Measurements from ENCODE around the gene C1QTNF6. TPM values are rescaled to one million over a fixed set of nuclear protein-coding genes. Genes with fewer than 3 reads are reported as not detected.
A peak's percentile ranks its signal among the peaks of the same experiment; 100 is the strongest.

The C1QTNF6 gene
- total and polyA plus RNA-seq, 10 donors: 5.3 to 10.3 (median 7.6) TPM

DNA sequence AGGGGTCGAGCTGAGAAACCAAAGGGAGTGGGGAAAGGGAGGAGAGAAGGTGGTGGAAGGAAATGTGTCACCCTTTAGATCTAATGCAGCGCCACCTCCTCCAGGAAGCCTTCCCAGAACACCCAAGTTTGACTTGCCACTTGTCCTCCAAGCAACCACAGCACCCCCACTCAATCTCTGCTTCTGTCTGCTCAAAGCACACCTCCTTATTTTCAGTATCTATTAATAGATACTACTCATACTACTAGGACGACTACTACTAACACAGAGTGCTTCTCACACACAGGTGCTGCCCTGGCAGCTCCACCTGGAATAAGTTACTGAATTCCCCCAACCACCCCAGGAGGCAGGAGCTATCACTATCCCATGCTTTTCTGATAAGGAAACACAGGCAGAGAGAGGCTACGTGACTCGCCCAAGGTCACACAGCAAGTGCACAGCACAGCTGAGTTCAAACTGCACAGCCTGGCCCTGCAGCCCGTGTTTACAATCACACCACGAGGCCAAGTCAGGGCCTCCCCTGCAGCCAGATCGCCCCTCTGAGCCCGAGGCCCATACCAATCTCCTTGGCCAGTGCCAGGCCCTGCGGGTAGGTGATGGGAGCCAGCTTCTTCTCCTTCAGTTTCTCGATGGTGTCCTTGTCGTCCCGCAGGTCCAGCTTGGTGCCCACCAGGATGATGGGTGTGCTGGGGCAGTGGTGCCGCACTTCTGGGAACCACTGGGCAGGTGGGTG lies 42.8 kb upstream of the C1QTNF6 start:
- WGBS, 5 donors: 54 to 60% (median 58%) methylated on average over 13 to 14 of the region's 14 CpGs
- peak; percentile 71 for DNase-seq
- Histone ChIP-seq H3K27ac (peak overlapping the region; percentile 85 to 99 (median 94)), H3K4me3 (peak overlapping the region in 1 of 8 donors; percentile 52), H3K27me3 (replicated peaks in 1 of 7) (peaks cover 0 to 8% (median 0%) of the 10 kb centered on the region in 7 donors), H3K9me3 (no peaks in the 10 kb centered on the region), H3K36me3 (peaks cover 0 to 91% (median 49%) of the 10 kb centered on the region in 6 donors), H3K4me1 (peaks cover 46 to 94% (median 88%) of the 10 kb centered on the region in 6 donors)
- intact Hi-C loops (cut with DNase I; ENCODE audit: low total_unique reads): no loop called here
- TF ChIP-seq POLR2AphosphoS5 (IDR thresholded peaks at IDR 0.05) (peak in 2 of 3 donors; percentile 7 to 67), CTCF (IDR thresholded peaks at IDR 0.05 in 8 of 11, conservative IDR thresholded peaks at IDR 0.05 in 3 of 11) (no peak)

DNA sequence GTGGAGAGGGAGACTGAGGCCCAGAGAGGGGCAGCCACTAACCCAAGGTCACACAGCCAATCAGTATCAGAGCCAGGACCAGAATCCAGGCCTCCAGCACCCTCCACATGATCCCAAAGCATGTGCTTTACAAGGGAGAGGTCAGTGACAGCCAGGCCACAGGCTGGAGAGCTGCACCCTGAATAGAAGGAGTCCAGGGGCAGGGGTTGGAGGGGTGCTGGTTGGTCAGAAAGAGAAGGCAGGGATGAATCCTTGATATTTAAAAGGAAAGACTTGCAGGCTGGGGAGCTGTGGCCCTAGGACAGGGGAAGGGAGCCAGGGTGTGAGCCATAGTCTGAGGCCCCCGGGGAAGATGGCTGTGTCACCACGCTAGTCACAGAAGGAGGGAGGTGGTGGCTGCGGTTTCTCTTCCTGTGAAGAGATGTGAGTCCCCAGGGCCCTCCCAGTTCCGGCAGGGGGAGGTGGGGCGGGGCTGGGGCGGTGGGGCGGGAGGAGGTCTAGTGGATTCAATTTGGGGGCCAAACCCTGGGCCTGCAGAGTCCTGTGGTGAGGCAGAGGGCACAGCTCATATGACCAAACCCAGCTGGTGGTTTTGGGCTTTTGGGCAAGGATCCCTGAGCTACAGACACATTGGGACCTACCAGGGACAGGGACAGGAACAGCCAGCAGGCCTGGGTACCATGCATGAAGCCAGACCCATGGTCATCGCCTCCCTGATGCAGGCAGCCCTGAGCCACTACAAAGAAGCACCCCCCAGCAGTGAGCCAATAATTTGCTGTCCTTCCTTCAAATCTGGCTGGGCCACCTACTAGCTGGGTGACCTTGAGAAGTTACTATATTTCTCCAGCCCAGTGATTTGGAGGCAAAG lies 42.0 kb upstream of the C1QTNF6 start:
- H3K4me3 ChIP-seq: peak overlapping the region in 2 of 8 donors; percentile 6 to 52
- H3K27ac ChIP-seq: peak overlapping the region; percentile 85 to 99 (median 94)
- DNase-seq: peak; percentile 97
- TF ChIP-seq CTCF (IDR thresholded peaks at IDR 0.05 in 8 of 11, conservative IDR thresholded peaks at IDR 0.05 in 3 of 11) (peak in 2 of 11 experiments; percentile 18 to 23), POLR2AphosphoS5 (IDR thresholded peaks at IDR 0.05) (peak; percentile 12 to 79 (median 70)), POLR2A (IDR thresholded peaks at IDR 0.05) (no peak)
- H3K9me3 ChIP-seq: no peaks in the 10 kb centered on the region
- peaks cover 38 to 94% (median 88%) of the 10 kb centered on the region in 6 donors for H3K4me1 ChIP-seq
- intact Hi-C loops (cut with DNase I; ENCODE audit: low total_unique reads): no loop called here
- peaks cover 0 to 8% (median 0%) of the 10 kb centered on the region in 7 donors for H3K27me3 ChIP-seq (replicated peaks in 1 of 7)
- 4 to 22% (median 11%) methylated on average over 3 to 8 of the region's 8 CpGs for WGBS, 5 donors
- peaks cover 0 to 91% (median 52%) of the 10 kb centered on the region in 6 donors for H3K36me3 ChIP-seq

DNA sequence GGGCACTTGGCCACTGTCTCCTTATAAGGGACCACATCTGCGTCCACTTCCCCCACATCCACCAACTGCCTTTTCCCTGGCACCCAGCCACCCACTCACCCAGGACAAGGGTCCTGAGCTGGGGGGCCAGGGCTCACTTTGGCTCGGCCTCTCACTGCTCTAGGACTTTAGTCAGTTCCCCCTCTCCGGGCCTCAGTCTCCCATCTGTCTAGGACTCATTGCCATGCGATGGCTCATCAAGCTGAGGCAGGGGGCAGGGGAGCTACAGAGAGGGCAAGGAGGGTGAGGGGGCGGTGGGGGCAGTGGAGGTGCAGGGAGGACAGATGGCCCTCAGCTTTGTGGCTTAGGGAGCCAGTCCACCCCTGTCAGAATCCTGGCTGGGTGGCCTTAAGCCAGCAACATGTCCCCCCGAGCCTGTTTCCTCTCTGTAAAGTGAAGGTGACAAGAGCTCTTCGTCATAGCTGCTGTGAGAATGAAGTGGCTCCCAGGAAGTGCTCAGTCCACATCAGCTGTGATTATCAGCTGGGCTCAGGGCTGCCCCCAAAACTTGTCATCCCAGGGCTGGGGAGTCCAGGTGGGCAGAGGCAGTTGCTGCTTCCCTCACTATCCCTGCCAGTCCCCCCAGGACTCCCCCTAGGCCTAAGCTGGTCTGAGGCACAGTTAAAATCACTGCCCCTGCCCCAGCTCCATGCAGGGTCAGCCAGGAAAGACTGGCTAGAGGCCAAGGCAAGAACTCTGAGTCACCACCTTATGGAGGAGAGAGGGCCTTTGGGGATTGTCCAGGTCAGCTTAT lies 41.2 kb upstream of the C1QTNF6 start:
- DNase-seq: peak; percentile 87
- Histone ChIP-seq H3K27ac (peak overlapping the region; percentile 85 to 99 (median 94)), H3K4me3 (peak overlapping the region in 2 of 8 donors; percentile 9 to 52), H3K9me3 (no peaks in the 10 kb centered on the region), H3K27me3 (replicated peaks in 1 of 7) (peaks cover 0 to 2% (median 0%) of the 10 kb centered on the region in 7 donors), H3K36me3 (peaks cover 0 to 91% (median 59%) of the 10 kb centered on the region in 6 donors), H3K4me1 (peaks cover 36 to 94% (median 88%) of the 10 kb centered on the region in 6 donors)
- WGBS, 5 donors: 38 to 61% (median 55%) methylated on average over 7 of the region's 7 CpGs
- intact Hi-C loops (cut with DNase I; ENCODE audit: low total_unique reads): no loop called here
- TF ChIP-seq POLR2A (IDR thresholded peaks at IDR 0.05) (no peak), POLR2AphosphoS5 (IDR thresholded peaks at IDR 0.05) (peak in 1 of 3 donors; percentile 7), CTCF (IDR thresholded peaks at IDR 0.05 in 8 of 11, conservative IDR thresholded peaks at IDR 0.05 in 3 of 11) (peak in 1 of 11 experiments; percentile 0)

All from spleen (tissue), 11 donors.